Spleen (tissue), 11 donors: ENCODE measurements around the gene SEC14L6. TPM values are rescaled to one million over a fixed set of nuclear protein-coding genes. Genes with fewer than 3 reads are reported as not detected.

Experiments
- DNase-seq: peaks from one replicate; pipeline ENCODE4 v3.0.0-alpha.2; 2020
- H3K27ac ChIP-seq, 8 donors: fragments of 200-600 bp; sonication (generic) in 7 of 8; 1 replicate in 4 of 8; 2 replicates in 4 of 8; pipeline versions ENCODE4 v1.5.0 to v1.8.0; 2016 to 2021; ENCODE audit warnings: inconsistent platforms in 4 of 8, mild to moderate bottlenecking in 4 of 8, moderate library complexity in 1 of 8
- H3K27me3 ChIP-seq, 7 donors: fragments of 200-600 bp; sonication (generic) in 6 of 7; replicated peaks in 1 of 7; 1 replicate in 4 of 7; 2 replicates in 3 of 7; pipeline versions ENCODE4 v1.5.0 to v1.8.0; 2016 to 2021; ENCODE audit warnings: inconsistent platforms in 3 of 7, mild to moderate bottlenecking in 1 of 7
- H3K36me3 ChIP-seq, 6 donors: fragments of 200-600 bp; sonication (generic) in 5 of 6; 1 replicate in 4 of 6; 2 replicates in 2 of 6; pipeline versions ENCODE4 v1.5.0 to v1.8.0; 2016 to 2021; ENCODE audit warnings: inconsistent platforms in 2 of 6
- H3K4me1 ChIP-seq, 6 donors: fragments of 200-600 bp; sonication (generic) in 5 of 6; 1 replicate in 3 of 6; 2 replicates in 3 of 6; pipeline versions ENCODE4 v1.5.0 to v1.8.0; 2016 to 2021; ENCODE audit warnings: inconsistent platforms in 3 of 6
- H3K4me3 ChIP-seq, 8 donors: fragments of 200-600 bp; sonication (generic) in 7 of 8; 1 replicate in 4 of 8; 2 replicates in 4 of 8; pipeline versions ENCODE4 v1.5.0 to v1.8.0; 2016 to 2021; ENCODE audit warnings: inconsistent platforms in 4 of 8, mild to moderate bottlenecking in 4 of 8, moderate library complexity in 2 of 8
- H3K9me3 ChIP-seq, 8 donors: fragments of 200-600 bp; sonication (generic) in 7 of 8; 1 replicate in 4 of 8; 2 replicates in 4 of 8; pipeline versions ENCODE4 v1.5.0 to v1.8.0; 2016 to 2021; ENCODE audit warnings: inconsistent platforms in 4 of 8
- POLR2A ChIP-seq, 3 donors: fragments of 450-650 bp; IDR thresholded peaks; one replicate each; pipeline ENCODE4 v1.5.1; 2017; ENCODE audit warnings: antibody characterized with exemption in 3 of 3, mild to moderate bottlenecking in 1 of 3
- POLR2AphosphoS5 ChIP-seq, 3 donors: sonication (generic); formaldehyde crosslinking; IDR thresholded peaks; one replicate each; pipeline ENCODE4 v1.5.1; 2017; ENCODE audit warnings: antibody characterized with exemption in 3 of 3
- WGBS, 5 donors: extraction: QIAGEN DNeasy Blood & Tissue Kit in 3 of 5; methylation state at CpG; one replicate each; pipeline versions ENCODE4 v1.1.5 to v1.1.7; 2013 to 2018; 5-methylcytosine and 5-hydroxymethylcytosine counted together
- intact Hi-C: fragments of 100-400 bp; cut with DNase I; formaldehyde crosslinking; loops from one replicate; pipeline ENCODE4 v1.15.0; 2023; ENCODE audit warnings: low total_unique reads
- polyA plus RNA-seq, 3 donors: library from polyadenylated mRNA; stranded (reverse); fragments of 200-250 nt; gene quantifications; one replicate each; pipeline ENCODE4 v1.2.1, GENCODE V29; 2013
- total RNA-seq, 7 donors: library from RNA; depleted of rRNA in 3 of 7; stranded (reverse); fragments of >200 nt in 3 of 7; fragmentation: NEBNext Ultra II Directional in 4 of 7; extraction: Animal tissue kit (Norgen Biotek cat#: 25700) in 4 of 7; gene quantifications; one replicate each; pipeline versions ENCODE4 v1.1.0 to v1.2.1, GENCODE V29; 2016 to 2021
- TF ChIP-seq, protein P1 (sequence below), 11 experiments: fragments of 200-600 bp in 7 of 11; fragments of 450-650 bp in 4 of 11; sonication (generic) in 4 of 11; IDR thresholded peaks in 8 of 11; conservative IDR thresholded peaks in 3 of 11; 1 replicate in 7 of 11; 2 replicates in 4 of 11; pipeline versions ENCODE4 v1.4.0 to v1.8.0; 2016 to 2021; ENCODE audit warnings: antibody characterized with exemption in 11 of 11, inconsistent platforms in 4 of 11, mild to moderate bottlenecking in 1 of 11
- donor health status: healthy with polysubstance abuse.
- donor health status: DM: no; HTN: no; CAD: no; lungs with moderate emphysema.
- donor health status: DM: no; HTN: no; CAD: no.
- donor health status: Bipolar disorder and iron deficiency.
- donor health status: healthy.
- donor health status: DM: no; HTN: no; CAD: no.
- donor health status: DM: yes; HTN: yes; CAD: no.

Gene SEC14L6
- total and polyA plus RNA-seq, 10 donors, result 0.03 to 0.56 (median 0.17) TPM; not detected in 2

DNA sequence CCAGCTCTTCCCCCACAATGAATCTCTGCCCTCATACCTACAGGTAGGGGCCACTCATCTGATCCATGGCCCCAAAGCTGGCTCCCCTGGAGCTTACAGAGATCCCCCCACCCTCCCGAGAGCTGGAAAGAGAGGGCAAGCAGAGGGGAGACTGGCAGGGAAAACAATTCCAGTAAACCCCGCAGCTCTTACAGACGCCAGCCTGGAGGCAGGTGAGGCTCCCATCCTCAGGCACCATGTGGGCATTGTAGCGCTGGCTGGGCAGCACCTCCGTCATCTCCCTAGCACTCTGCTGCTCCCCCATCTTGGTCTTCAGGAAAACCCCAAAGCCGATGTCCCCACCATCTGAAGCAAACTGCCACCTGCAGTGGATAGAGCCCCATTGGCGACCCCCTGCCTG is 55.2 kb downstream of the SEC14L6 start:
- intact Hi-C loops, result no loop called here
- TF ChIP-seq, protein P1, sequence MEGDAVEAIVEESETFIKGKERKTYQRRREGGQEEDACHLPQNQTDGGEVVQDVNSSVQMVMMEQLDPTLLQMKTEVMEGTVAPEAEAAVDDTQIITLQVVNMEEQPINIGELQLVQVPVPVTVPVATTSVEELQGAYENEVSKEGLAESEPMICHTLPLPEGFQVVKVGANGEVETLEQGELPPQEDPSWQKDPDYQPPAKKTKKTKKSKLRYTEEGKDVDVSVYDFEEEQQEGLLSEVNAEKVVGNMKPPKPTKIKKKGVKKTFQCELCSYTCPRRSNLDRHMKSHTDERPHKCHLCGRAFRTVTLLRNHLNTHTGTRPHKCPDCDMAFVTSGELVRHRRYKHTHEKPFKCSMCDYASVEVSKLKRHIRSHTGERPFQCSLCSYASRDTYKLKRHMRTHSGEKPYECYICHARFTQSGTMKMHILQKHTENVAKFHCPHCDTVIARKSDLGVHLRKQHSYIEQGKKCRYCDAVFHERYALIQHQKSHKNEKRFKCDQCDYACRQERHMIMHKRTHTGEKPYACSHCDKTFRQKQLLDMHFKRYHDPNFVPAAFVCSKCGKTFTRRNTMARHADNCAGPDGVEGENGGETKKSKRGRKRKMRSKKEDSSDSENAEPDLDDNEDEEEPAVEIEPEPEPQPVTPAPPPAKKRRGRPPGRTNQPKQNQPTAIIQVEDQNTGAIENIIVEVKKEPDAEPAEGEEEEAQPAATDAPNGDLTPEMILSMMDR (IDR thresholded peaks at IDR 0.05 in 8 of 11, conservative IDR thresholded peaks at IDR 0.05 in 3 of 11), result no peak
- TF ChIP-seq POLR2AphosphoS5 (IDR thresholded peaks at IDR 0.05) (no peak), POLR2A (IDR thresholded peaks at IDR 0.05) (no peak)
- Histone ChIP-seq H3K27ac (no peak overlapping the region), H3K4me3 (no peak overlapping the region), H3K4me1 (no peaks in the 10 kb centered on the region), H3K9me3 (no peaks in the 10 kb centered on the region), H3K27me3 (peaks cover 0 to 28% (median 0%) of the 10 kb centered on the region in 7 donors), H3K36me3 (no peaks in the 10 kb centered on the region)
- WGBS, 5 donors, result 84 to 93% (median 91%) methylated on average over 6 to 7 of the region's 7 CpGs
- no peak for DNase-seq

DNA sequence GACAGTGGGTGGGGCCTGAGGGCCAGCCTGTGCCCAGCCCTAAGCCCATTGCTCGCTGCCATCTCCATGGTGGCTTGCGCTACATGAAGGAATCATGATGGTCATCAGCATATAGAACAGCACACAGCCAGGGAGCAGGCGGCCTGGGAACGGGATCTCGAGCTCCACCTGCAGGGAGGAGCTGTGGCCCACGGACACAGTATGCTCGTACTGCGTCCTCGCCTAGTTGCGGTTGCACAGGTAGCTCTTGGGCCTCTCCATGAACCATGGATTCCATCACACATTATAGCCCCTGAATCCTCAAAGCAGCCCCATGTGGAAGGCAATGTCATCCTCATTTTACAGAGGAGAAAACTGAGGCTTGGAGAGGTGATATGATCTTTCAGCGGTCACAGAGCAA is 56.1 kb downstream of the SEC14L6 start:
- no peaks in the 10 kb centered on the region for H3K36me3 ChIP-seq
- peaks cover 0 to 28% (median 0%) of the 10 kb centered on the region in 7 donors for H3K27me3 ChIP-seq
- no peak for TF ChIP-seq POLR2A (IDR thresholded peaks at IDR 0.05)
- TF ChIP-seq POLR2AphosphoS5 (IDR thresholded peaks at IDR 0.05), result no peak
- TF ChIP-seq, protein P1 (IDR thresholded peaks at IDR 0.05 in 8 of 11, conservative IDR thresholded peaks at IDR 0.05 in 3 of 11), result no peak
- WGBS, 5 donors, result 73 to 83% (median 79%) methylated on average over 4 to 11 of the region's 11 CpGs
- H3K27ac ChIP-seq, result no peak overlapping the region
- peaks cover 0 to 2% (median 0%) of the 10 kb centered on the region in 6 donors for H3K4me1 ChIP-seq
- no peaks in the 10 kb centered on the region for H3K9me3 ChIP-seq
- no peak overlapping the region for H3K4me3 ChIP-seq
- intact Hi-C loops, result no loop called here
- DNase-seq, result no peak

DNA sequence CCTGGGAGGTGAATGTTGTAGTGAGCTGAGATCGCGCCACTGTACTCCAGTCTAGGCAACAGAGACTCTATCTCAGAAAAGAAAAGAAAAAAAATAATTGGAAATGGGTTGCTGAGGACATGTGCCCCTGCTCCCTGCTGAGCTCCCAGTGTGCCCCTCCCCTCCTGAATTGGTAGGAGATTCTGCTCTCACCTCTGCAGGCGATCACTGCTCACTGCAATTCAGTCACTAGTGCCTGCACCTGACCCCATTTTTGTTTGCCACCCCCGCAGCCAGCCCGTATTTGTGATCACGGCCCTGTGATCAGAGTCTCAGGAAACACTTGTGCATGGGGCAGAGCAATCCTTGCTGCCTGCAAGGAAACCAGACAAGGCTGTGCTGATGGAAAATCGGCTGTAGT is 58.4 kb downstream of the SEC14L6 start:
- WGBS, 5 donors, result 66 to 76% (median 72%) methylated on average over 6 to 7 of the region's 7 CpGs
- TF ChIP-seq, protein P1 (IDR thresholded peaks at IDR 0.05 in 8 of 11, conservative IDR thresholded peaks at IDR 0.05 in 3 of 11), result no peak
- TF ChIP-seq POLR2A (IDR thresholded peaks at IDR 0.05), result no peak
- TF ChIP-seq POLR2AphosphoS5 (IDR thresholded peaks at IDR 0.05), result no peak
- Histone ChIP-seq H3K4me1 (peaks cover 0 to 6% (median 1%) of the 10 kb centered on the region in 6 donors), H3K4me3 (no peak overlapping the region), H3K27me3 (peaks cover 0 to 19% (median 0%) of the 10 kb centered on the region in 7 donors), H3K27ac (no peak overlapping the region), H3K36me3 (no peaks in the 10 kb centered on the region), H3K9me3 (no peaks in the 10 kb centered on the region)
- no peak for DNase-seq
- intact Hi-C loops, result loop anchor here (10.0 kb wide), 1 partner anchor 223 kb away; the partner anchor contains the start of gene OSM

DNA sequence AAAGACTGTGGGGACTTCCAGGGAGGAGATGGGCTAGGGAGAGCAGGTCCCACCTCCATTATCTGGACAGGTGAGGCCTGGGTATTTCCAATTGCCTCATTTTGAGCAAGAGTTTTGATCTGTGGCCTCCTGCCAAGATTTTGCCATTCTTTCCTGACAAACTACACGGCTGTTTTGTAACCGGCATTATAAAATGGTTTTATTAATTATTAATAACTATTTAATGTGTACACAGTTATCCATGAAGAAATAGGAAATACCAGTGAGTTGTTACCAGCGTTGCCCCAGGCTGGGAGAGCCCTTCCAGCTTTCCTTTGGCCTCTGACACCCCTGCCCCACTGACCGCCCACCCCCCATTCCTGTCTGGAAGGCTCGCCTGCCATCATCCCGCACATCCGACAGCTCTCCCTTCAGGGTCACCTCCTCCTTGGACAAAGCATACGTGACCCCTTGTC is 59.9 kb downstream of the SEC14L6 start:
- DNase-seq, result no peak
- H3K9me3 ChIP-seq, result no peaks in the 10 kb centered on the region
- TF ChIP-seq POLR2AphosphoS5 (IDR thresholded peaks at IDR 0.05) (no peak), POLR2A (IDR thresholded peaks at IDR 0.05) (no peak)
- TF ChIP-seq, protein P1 (IDR thresholded peaks at IDR 0.05 in 8 of 11, conservative IDR thresholded peaks at IDR 0.05 in 3 of 11), result no peak
- H3K36me3 ChIP-seq, result no peaks in the 10 kb centered on the region
- peaks cover 0 to 14% (median 0%) of the 10 kb centered on the region in 7 donors for H3K27me3 ChIP-seq
- WGBS, 5 donors, result 73 to 78% (median 76%) methylated on average over 8 of the region's 8 CpGs
- H3K27ac ChIP-seq, result no peak overlapping the region
- H3K4me1 ChIP-seq, result peaks cover 0 to 6% (median 1%) of the 10 kb centered on the region in 6 donors
- intact Hi-C loops, result loop anchor here (10.0 kb wide), 1 partner anchor 222 kb away; the partner anchor contains the start of gene OSM
- H3K4me3 ChIP-seq, result no peak overlapping the region
